Embryonic facial prominence (tissue), 1 donor: Measurements from ENCODE around the gene GNAT2.

ENCODE experiments used
- DNase-seq: peaks from one replicate; pipeline ENCODE4 v3.0.0-alpha.2; 2016; ENCODE audit errors: extremely low spot score

The GNAT2 gene

GRCh38 chr1:109610609-109611307 is 8.7 kb downstream of the GNAT2 start:
- DNase-seq = no peak

GRCh38 chr1:109609881-109610280 is 9.5 kb downstream of the GNAT2 start:
- DNase-seq = no peak

GRCh38 chr1:109605381-109605780 is 14.0 kb downstream of the GNAT2 start:
- no peak for DNase-seq

GRCh38 chr1:109603229-109603628 is 16.2 kb downstream of the GNAT2 start:
- DNase-seq = no peak

- DNase-seq = no peak
These were observed 20.8 kb downstream of the GNAT2 start for GRCh38 chr1:109598655-109599054.

- DNase-seq = no peak
These were observed 21.3 kb downstream of the GNAT2 start for GRCh38 chr1:109598156-109598555.

GRCh38 chr1:109595531-109595930 is 23.9 kb downstream of the GNAT2 start:
- no peak for DNase-seq

- no peak for DNase-seq
These were observed 26.5 kb downstream of the GNAT2 start for GRCh38 chr1:109592916-109593315.

GRCh38 chr1:109589679-109590078 is 29.7 kb downstream of the GNAT2 start:
- DNase-seq = no peak

GRCh38 chr1:109589177-109589576 is 30.2 kb downstream of the GNAT2 start:
- DNase-seq = no peak

GRCh38 chr1:109586055-109586454 is 33.4 kb downstream of the GNAT2 start:
- no peak for DNase-seq

GRCh38 chr1:109584766-109585165 is 34.6 kb downstream of the GNAT2 start:
- DNase-seq = no peak

- DNase-seq = no peak
These were observed 37.4 kb downstream of the GNAT2 start for GRCh38 chr1:109582021-109582420.

- DNase-seq = no peak
These were observed 39.9 kb downstream of the GNAT2 start for GRCh38 chr1:109579491-109579890.

- no peak for DNase-seq
These were observed 40.4 kb downstream of the GNAT2 start for GRCh38 chr1:109578947-109579443.

- DNase-seq = no peak
These were observed 45.6 kb downstream of the GNAT2 start for GRCh38 chr1:109573785-109574184.

- DNase-seq = no peak
These were observed 49.0 kb downstream of the GNAT2 start for GRCh38 chr1:109570414-109570813.

GRCh38 chr1:109569323-109569722 is 50.1 kb downstream of the GNAT2 start:
- no peak for DNase-seq

GRCh38 chr1:109567877-109568672 is 51.3 kb downstream of the GNAT2 start:
- DNase-seq = no peak

GRCh38 chr1:109566982-109567381 is 52.4 kb downstream of the GNAT2 start:
- no peak for DNase-seq

GRCh38 chr1:109565241-109565640 is 54.2 kb downstream of the GNAT2 start:
- no peak for DNase-seq

GRCh38 chr1:109564194-109564878 is 55.1 kb downstream of the GNAT2 start:
- no peak for DNase-seq
